Keratinocyte (primary cell): ENCODE data around the gene RNF144A.

Experiments used
- CTCF ChIP-seq, 3 experiments: IDR thresholded peaks in 1 of 3; conservative IDR thresholded peaks in 1 of 3; optimal IDR thresholded peaks in 1 of 3; 2 replicates in 2 of 3; 3 replicates in 1 of 3; pipeline versions ENCODE3 to v1.5.1; 2011; ENCODE audit warnings: low read length in 3 of 3, mild to moderate bottlenecking in 3 of 3, moderate library complexity in 2 of 3, control low read depth in 1 of 3, inconsistent platforms in 1 of 3; ENCODE audit not compliant: insufficient read depth in 2 of 3; ENCODE audit errors: extremely low read depth in 1 of 3
- EZH2 ChIP-seq: IDR thresholded peaks from one replicate; pipeline ENCODE4 v1.6.1; 2012; ENCODE audit warnings: inconsistent platforms, mild to moderate bottlenecking, low read length, moderate library complexity

GRCh38 chr2:7009207-7009911 lies 92.1 kb downstream of the RNF144A start:
- TF ChIP-seq CTCF (optimal IDR thresholded peaks at IDR 0.05 in 1 of 3, IDR thresholded peaks at IDR 0.05 in 1 of 3, conservative IDR thresholded peaks at IDR 0.05 in 1 of 3; ENCODE audit: extremely low read depth in 1 of 3, insufficient read depth in 2 of 3, low read length in 3 of 3) (no peak), EZH2 (no peak)
